ENCODE measurements around the gene NRXN3.

The NRXN3 gene

DNA sequence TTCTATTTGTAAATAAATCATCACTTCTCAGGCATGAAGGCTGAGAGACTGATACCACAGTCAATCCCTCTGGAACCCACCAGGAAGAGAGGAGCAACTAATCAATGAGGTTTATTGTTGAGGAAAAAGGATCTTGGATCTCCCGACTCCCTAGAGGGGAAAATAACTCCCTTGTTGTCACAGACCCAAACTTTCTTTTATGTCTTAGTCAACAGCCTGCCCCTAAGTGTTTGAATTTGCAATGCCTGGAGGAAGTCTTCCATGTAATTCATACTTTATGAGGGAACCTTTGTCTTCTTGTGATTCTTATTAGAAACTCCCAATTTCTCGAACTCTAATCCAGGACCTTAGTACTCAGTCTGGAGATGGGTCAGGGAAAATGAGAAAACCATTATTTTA, 1235.3 kb downstream of the NRXN3 start:
- no peak for DNase-seq

DNA sequence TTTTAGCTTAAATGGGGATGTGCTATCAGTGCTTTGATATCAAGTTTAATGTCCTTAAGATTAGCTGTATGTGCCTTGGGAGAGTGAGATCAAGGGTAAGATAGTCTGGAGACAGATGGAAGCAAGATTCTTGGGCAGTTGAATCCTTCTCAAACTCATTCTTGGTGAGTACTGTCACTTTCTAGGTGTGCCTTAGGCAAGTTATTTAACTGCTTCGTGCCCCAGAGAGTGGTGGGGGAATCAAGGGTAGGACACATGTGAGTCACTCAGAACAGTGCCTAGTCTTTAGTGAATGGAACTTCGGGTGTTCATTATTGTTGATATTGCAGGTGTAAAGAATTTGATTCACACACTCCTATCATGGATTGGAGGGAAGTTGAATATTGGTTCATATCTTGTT, 1237.4 kb downstream of the NRXN3 start:
- DNase-seq, result no peak

DNA sequence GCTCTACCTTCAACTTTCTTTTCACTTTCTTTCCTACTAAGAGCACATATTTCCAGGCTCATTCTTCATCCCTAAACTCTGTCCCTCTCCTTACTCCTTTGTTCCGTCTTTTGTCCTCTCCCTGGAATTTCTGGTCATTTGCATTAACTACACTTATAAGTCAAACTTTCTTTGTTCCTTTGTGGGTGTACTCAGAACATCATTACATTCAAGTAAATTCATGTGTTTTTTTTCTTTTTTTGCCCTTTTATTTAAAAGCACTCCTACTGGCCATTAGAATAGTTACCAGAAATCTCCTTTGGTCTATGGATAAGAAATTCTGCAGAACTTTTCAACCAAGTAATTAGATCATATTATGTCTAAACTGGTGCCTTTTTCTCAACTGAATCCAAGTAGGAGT, 1238.5 kb downstream of the NRXN3 start:
- no peak for DNase-seq

DNA sequence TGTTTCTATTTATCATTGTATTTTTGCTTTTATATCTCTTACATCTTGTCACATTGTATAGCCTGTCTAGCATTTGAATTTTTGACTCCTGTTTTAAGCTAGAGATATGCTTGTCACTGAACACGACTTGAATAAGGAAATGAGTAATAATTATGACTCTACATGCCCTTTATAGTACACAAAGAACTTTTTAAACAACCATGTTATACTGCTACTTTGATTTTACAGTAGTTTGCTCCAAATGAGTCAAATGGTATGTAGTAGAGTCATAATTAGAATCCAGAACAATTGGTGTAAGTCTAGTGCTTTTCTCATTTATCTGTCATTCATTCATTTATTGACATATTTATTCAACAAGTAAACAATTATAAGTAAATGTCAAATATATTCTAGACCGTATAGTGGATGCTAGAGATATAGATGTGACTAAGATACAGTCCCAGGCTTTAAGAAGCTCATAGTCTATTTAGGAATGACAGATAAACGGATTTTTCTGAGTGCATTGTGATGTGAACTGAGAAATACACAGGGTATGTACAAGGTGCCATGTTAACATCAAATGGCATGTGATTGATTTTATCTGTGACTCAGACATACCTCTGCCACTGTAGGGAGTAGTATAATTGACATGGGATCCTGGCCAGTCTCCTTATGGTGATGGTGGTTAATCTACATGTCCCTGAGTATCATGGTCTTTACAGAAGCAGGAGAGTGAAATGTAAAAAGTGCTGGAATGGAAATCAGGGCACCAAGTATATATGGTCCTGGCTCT, 1241.4 kb downstream of the NRXN3 start:
- no peak for DNase-seq

DNA sequence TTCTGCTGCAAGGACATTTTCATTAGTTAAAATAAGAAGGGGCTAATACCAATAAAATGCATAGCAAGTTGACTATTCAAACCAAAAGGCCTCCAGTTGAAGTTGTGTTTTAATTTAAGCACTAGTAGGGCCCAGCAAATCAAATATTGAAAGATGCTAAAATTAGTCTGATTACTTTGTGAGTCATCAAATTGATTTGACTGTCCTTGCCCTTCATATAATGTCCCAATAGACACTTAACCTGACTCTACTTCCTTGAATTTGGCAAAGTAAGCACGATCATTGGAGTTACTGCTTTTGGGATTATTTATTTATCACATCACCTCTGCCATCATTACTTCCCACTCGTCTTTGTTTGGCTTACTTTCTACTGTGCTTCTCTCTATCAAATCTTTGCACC, 1242.6 kb downstream of the NRXN3 start:
- no peak for DNase-seq

GRCh38 chr14:79413734-79414428, 1243.7 kb downstream of the NRXN3 start:
- no peak for DNase-seq

DNA sequence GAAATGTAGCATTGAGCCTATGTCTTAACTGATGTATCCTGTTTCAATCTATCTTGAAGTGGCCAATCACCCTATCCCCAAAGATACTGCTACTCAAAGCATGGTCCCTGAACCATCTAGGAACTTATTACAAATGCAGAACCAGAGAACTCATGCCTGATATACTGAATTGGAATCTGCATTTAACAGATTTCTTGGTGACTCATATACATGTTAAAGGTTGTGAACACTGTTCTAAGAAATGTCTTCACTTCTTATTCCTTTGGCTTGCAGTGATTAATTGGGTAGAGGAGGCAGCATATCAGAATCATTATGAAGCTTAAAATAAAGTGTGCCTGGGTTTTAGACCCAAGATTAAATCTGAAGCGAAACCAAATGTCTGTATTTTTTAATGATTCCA, 1245.6 kb downstream of the NRXN3 start:
- DNase-seq, result no peak

DNA sequence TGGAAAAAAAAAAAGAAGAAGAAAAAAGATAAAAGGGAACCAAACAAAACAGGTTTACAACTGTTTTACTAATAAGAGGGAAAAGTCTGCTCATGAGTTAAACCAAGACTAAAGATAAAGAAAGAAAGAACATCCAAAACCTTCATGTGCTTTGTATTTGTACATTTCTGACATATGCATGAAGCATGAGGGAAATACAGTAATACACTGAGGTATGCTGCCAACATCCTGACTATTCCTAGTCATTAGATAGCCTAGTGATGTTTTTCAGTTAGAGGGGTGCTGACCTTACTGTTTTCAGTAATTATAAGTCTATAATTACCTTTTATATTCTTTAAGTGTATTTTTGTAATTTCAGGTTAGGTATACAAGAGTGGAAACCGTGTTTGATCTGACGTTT, 1247.8 kb downstream of the NRXN3 start:
- no peak for DNase-seq

GRCh38 chr14:79418649-79419415, 1248.7 kb downstream of the NRXN3 start:
- no peak for DNase-seq

- no peak for DNase-seq
These were observed 1249.6 kb downstream of the NRXN3 start for GRCh38 chr14:79419571-79420327.

- DNase-seq, result no peak
These were observed 1250.6 kb downstream of the NRXN3 start for GRCh38 chr14:79420725-79421124.

- no peak for DNase-seq
These were observed 1251.6 kb downstream of the NRXN3 start for GRCh38 chr14:79421811-79422210.

DNA sequence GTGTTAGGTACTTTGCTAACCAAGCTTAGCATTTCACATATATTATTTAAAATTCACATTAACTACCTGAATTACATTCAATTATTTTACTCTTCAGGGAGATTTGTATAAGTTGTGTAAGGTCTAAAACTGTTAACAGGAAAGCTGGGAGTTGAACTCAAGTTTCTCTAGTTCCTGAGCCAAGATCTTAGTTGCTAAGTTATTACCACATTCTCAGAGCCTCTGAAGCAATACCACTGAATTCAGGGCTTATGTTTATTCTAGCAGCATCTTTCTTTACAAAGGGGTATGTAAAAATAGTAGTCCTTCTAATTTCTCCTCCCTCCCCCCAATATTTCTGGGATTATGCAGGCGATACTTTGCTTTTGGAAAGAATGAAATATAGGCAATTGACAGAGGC, 1254.3 kb downstream of the NRXN3 start:
- no peak for DNase-seq

DNA sequence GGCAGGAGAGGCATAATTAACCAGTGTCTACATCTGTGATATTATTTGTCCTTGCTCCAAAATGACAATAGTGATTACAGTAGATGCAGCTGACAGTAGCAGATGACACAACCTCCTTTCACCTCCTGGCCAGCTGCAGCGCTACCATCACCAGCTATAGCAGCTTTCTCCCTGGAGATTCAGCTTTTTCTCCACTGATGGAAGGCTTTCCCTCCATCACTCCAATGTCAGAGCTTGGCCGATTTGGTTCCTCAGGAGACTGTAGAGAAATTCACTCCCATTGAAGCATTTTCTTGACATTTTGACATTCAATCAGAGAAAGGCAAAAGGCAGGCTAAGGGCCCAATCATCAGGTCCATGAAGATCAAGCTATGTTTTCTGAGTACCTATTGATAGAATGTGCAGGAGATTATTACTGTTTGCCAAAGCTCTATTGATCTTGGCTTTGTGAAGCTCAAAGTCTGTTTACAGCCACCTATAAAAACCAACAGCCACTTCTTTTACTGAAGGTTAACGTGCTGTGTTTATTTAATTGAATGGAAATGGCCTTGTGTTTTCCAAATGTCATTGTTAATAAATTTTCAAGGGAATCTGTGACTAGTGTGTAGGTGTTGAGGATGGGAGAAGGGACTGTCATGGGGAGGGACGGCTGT, 1256.1 kb downstream of the NRXN3 start:
- DNase-seq, result no peak

DNA sequence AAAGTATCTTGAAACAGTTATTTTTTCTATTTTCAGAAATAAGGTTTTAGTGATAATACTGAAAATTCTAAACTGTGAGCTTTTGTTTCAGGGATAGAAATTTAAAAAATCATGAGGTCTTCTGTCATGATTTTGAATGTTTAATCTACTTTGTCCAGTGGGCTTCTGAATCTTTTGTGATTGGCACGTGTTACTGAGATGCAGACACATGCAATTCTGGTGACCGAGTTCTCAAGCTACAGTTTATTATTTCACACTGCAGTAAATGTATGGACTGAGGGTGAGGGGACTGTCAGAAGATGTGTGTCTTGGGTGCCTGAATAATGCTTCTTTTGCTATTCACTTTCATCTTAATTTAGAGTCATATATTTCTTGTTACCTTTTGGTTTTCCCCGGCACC, 1262.5 kb downstream of the NRXN3 start:
- DNase-seq, result no peak

GRCh38 chr14:79436335-79436734, 1266.2 kb downstream of the NRXN3 start:
- no peak for DNase-seq

GRCh38 chr14:79437951-79438350, 1267.8 kb downstream of the NRXN3 start:
- no peak for DNase-seq

- no peak for DNase-seq
These were observed 1268.6 kb downstream of the NRXN3 start for GRCh38 chr14:79438696-79439342.

DNA sequence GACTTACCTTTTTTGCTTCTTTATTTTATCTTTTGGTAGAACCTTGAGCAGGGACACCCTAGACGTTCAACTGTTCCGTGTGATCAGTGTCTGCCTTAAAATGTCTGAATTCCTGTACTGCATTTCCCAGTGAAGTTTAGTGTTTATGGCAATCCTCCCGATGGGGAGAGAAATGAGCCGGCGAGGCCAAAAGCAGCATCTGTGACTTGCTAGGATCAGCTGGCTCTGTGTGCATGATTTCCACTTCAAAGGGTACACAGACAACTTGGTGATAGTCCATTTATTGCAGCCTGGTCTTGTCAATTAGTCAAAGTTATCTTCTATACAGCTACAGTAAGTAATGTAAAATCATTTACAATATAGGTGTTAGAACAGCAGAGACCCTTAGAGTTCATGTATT, 1272.6 kb downstream of the NRXN3 start:
- no peak for DNase-seq

DNA sequence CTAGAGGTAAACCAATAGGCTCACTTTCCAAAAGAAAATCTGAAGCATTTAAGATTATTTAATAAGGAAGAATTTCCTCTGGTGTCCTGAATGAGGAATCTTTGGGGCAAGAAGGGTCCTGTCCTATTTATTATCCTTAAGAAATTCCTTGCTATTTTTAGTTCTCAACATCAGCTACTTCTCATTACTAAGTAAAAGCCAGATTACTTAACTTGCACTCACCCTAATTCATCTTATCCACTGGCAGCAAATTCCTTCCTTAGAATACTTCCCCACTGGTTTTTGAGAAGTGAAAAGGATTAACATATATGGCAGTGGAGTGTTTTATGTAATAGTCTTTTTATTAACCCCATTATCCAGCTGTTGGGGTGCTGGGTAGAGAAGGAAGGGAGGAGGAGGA, 1273.4 kb downstream of the NRXN3 start:
- no peak for DNase-seq

DNA sequence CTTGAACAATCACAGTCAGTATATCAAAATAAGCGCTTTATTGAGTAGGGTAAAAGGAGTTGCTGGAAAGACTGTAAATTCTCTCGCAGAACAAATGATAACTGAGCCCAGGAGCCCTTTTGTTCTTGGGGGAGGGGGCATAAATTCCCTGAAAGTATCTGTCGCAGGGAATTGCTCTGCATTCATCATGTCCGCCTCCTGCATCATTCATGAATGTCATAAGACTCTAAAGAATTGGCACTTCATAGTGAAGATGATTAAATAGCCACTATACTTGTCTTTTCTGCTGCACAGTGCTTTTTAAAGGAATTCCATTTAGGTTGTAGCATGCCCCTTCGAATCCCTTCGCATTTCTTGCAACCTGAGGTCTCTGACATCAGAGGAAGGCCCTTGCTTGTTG, 1278.8 kb downstream of the NRXN3 start:
- no peak for DNase-seq

DNA sequence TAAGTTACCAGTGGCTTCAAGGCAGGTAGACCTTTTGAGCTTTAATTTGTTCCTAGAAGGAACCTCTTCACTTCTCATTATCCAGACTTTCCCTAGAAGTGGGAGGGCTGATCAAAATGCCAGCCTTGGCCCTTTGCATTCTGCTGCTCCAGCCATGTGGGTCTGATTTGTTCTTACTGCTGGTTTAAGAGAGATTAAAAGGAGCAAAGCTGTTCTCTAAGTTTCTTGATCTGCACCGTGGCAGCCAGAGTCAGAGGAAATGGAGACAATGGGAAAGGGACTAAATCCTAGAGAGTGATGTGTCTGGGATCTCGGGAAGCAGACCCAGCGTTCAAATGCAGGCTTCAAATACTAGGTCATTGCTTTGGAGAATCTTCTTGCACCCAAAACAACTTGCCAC, 1281.4 kb downstream of the NRXN3 start:
- DNase-seq, result no peak

Measured in T1000 (cell line).